ENCODE data around the gene STRA8. TPM values are rescaled to one million over a fixed set of nuclear protein-coding genes. Genes with fewer than 3 reads are reported as not detected.

Gene STRA8
- total RNA-seq, 1 experiment from 2014 or later, result not detected

GRCh38 chr7:135269921-135270320 is 36.3 kb downstream of the STRA8 start:
- no peak for TF ChIP-seq CTCF (conservative IDR thresholded peaks at IDR 0.05)
- no peak overlapping the region for H3K23ac ChIP-seq (ENCODE audit: insufficient read length, low read depth, low read length)

More at GRCh38 chr7:135269921-135270320, 36.3 kb downstream of the STRA8 start:
- H3K9me3 Mint-ChIP-seq, result peaks cover 16 to 19% of the 10 kb centered on the region in 2 experiments
- Histone ChIP-seq H2BK120ac (ENCODE audit: low read depth, low read length, poor library complexity, severe bottlenecking) (no peak overlapping the region), H3K27ac (ENCODE audit: insufficient read length, low read depth, low read length) (no peak overlapping the region), H3K9ac (ENCODE audit: extremely low read depth, insufficient read length, low read length) (no peak overlapping the region), H3K23me2 (ENCODE audit: insufficient read length, low read depth, low read length, poor library complexity, severe bottlenecking) (no peaks in the 10 kb centered on the region), H3K14ac (ENCODE audit: insufficient read depth, low read length) (no peak overlapping the region), H3K79me2 (ENCODE audit: insufficient read depth, low read length) (no peaks in the 10 kb centered on the region), H3K56ac (ENCODE audit: insufficient read length, low read depth, low read length) (no peak overlapping the region), H4K8ac (replicated peaks; ENCODE audit: insufficient read length, low read depth, low read length) (no peak overlapping the region), H3K4ac (ENCODE audit: low read depth, low read length) (no peak overlapping the region), H3K9me3 (ENCODE audit: control insufficient read depth, low read depth, low read length) (no peaks in the 10 kb centered on the region), H2BK15ac (ENCODE audit: low read depth, low read length) (no peak overlapping the region), H3K79me1 (ENCODE audit: insufficient read depth, low read depth, low read length, poor library complexity, severe bottlenecking) (no peaks in the 10 kb centered on the region), H3K18ac (ENCODE audit: insufficient read length, low read depth, low read length) (no peak overlapping the region), H3K4me2 (ENCODE audit: insufficient read depth, insufficient read length, low read length) (no peak overlapping the region), H4K91ac (ENCODE audit: insufficient read length, low read depth, low read length) (no peak overlapping the region), H4K20me1 (ENCODE audit: control insufficient read depth, insufficient read depth, insufficient read length) (no peaks in the 10 kb centered on the region), H3K27me3 (ENCODE audit: insufficient read depth, low read length) (no peaks in the 10 kb centered on the region), H3T11ph (ENCODE audit: low read length) (no peak overlapping the region), H2AK5ac (ENCODE audit: insufficient read length, low read length) (no peak overlapping the region), H2AFZ (ENCODE audit: low read length) (no peak overlapping the region), H2BK20ac (ENCODE audit: low read depth, low read length, poor library complexity, severe bottlenecking) (no peak overlapping the region), H3K4me1 (ENCODE audit: insufficient read depth, low read length) (no peaks in the 10 kb centered on the region), H4K5ac (ENCODE audit: insufficient read length, low read depth, low read length) (no peak overlapping the region), H2BK12ac (ENCODE audit: insufficient read length, low read depth, low read length) (no peak overlapping the region), H2BK5ac (ENCODE audit: insufficient read length, low read length) (no peak overlapping the region)
- H3K27ac Mint-ChIP-seq, result no peak overlapping the region
- no peak overlapping the region for H3K4me3 Mint-ChIP-seq
- peaks cover 0 to 9% (median 3%) of the 10 kb centered on the region in 3 experiments; a peak in 3 of 7 replicates for H3K36me3 Mint-ChIP-seq (ENCODE audit: insufficient read depth in 1 of 3, low read depth in 3 of 3)
- 0 out of 4 replicates have a peak, but pooled peaks cover 0 to 4% of the 10 kb centered on the region in 2 experiments for H3K4me1 Mint-ChIP-seq
- DNase-seq, result no peak
- H3K27me3 Mint-ChIP-seq (ENCODE audit: low read depth), result peaks cover 5% of the 10 kb centered on the region; the same call in 1 of the 2 replicates
- WGBS (ENCODE audit: extremely low coverage, insufficient read length, low lambda C conversion rate), result no CpG with 5 or more reads among the region's 11 CpGs

All from H9 (cell line).